HG02970 (cell line): ENCODE results near the gene AKAP6.

ENCODE experiments used
- ATAC-seq: cut with Tn5 transposase; IDR thresholded peaks from one replicate; pipeline ENCODE4 v1.9.1; 2021; ENCODE audit warnings: mild to moderate bottlenecking, moderate library complexity, moderate number of reproducible peaks; ENCODE audit not compliant: unreplicated experiment, low FRiP score

Gene AKAP6

GRCh38 chr14:32692441-32692840 lies 363.3 kb downstream of the AKAP6 start:
- no peak for ATAC-seq

DNA sequence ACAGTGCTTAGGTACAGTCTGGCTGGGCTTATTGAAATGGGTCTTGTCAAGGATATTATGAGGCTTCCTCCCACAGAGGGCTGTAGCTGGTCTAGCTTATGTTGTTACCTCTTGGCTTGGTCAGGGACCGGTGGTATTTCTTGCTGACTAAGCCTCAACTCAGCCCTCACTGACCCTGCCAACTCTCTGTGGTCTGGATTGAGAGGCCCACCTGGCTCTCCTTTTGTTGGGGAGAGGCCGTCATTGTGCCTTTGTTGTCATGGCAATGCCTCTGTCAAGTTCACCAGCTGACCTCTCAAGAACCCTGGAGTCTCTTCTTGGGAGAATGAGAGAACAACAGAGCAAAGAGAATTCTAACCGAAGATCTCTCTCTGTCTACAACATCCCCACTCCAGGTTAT lies 364.0 kb downstream of the AKAP6 start:
- ATAC-seq, result no peak

- ATAC-seq, result no peak
Measured at GRCh38 chr14:32694795-32695449, 365.8 kb downstream of the AKAP6 start.

DNA sequence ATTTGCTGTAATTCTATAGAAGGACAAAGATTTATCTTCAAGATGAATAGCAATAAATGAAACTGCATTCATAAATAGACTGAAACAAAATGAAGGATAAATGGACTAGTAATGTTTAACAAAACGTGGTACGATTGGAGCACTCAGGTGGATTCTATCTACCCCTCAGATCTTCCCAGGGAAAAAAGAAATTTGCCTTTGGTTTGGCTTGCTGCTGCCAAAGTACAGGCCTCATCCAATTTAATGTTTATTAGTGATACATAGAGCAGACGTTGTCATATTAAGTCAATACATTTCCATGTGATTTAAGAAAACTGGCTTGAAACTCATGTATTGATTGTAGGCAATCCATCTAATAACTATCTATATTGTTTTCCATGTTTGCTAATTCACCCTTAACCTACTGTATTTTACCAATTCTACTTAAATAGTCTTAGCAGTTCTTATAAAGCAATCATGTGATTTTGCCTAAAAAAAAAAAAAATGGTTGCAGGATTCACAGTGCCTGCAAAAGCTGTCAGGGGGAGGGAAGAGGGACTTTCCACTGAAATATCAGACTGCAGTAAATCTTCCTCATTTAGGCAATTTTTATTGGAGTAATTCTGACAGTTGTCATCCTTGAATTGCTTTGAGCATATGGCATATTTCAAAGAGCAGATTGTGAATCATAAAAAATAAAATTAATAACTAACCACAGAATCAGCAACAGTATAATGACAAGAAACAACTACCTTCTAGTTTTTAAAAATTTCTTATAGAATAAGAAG lies 367.4 kb downstream of the AKAP6 start:
- ATAC-seq, result no peak

- no peak for ATAC-seq
Measured at GRCh38 chr14:32697114-32697513, 368.0 kb downstream of the AKAP6 start.

GRCh38 chr14:32697704-32698103 lies 368.6 kb downstream of the AKAP6 start:
- ATAC-seq, result no peak

DNA sequence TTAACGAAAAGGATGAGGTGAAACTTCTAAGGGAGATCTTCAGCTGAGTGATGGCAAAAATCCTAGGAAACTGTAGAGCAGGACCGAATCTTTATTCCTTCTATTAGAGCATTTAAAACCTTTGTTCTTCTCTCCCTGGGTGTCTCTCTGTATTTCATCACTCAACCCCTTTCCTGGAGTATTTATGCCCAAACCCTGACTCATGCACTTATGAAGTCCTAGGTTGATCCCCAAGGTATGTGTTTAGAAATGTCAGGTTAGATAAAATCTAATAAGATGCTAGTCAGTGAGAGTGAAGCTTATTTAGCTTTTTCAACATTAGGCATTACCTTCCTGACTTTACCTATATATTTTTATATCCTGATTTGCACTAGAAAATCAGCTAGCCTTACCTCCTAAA lies 369.7 kb downstream of the AKAP6 start:
- no peak for ATAC-seq

DNA sequence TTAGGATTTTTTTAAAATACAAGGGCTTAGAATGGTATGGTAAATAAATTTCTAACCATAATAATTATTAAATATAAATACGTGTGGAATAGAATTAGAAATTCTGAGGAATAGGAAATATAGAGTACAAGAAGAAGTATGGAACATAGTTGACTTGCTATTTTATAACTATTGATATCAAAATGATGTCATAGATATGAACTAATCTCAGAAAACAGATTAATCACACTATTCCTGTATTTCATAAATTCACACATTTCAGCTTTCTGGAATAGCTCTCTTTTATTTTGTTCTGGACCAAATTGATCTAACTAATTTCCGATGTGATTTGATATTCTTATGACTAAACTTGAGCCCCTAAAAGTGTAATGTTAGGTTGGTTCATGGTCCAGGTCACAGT lies 372.4 kb downstream of the AKAP6 start:
- no peak for ATAC-seq

- ATAC-seq, result no peak
Measured at GRCh38 chr14:32702088-32702487, 373.0 kb downstream of the AKAP6 start.

DNA sequence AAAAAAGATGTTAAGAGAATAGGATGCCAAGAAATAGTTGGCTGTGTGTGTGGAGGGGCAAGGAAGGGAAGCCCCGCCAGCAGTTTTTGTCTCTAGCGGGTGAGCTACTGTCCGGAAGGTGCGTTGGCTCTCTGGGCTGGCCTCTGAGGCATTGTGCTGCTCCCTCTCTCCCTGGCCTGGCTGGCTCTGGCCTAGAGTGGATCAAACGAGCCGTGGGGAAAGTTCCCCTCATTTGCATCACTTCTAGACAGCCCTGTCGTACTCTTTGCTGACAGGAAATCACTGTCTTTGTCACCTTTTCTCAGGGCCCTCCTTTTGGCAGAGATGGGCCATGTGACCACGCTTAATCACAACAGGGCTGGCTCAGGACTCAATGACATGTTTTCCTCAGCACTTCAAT lies 373.5 kb downstream of the AKAP6 start:
- ATAC-seq, result no peak

GRCh38 chr14:32703183-32703621 lies 374.1 kb downstream of the AKAP6 start:
- no peak for ATAC-seq

DNA sequence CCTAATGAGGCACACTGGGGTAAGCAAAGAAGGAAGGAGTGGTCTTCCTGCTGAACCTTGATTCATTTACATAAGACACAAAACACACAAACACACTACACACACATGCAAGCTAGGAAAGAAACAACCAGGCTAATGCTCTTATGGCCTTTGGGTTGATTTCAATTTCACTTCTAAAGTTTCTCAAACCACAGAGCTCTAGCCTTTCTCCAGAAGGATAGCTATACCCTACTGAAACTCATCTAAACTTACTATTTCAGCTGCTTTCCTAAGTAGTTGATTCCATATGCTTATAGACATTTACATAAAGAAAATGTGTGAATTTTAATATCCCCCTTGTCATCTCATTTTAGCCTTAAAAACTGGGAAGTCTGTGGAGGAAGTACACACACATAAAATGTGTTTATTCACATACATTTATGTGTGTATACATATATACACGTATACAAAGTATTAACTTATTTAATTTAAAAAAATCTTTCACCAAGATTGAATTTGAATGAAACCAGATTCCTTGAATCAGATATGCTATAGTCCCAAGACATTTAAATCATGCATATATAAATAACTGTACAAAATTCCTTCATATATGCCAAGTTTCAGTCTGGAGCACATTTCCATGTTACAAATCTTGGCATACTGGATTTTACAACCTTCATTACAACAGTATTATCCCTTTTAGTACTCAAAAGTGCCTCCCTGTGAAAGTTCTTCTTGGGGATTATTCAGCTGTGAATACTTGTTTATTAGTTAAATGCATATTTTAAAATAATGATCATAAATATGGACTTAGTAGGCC lies 377.8 kb downstream of the AKAP6 start:
- no peak for ATAC-seq

- ATAC-seq, result no peak
Measured at GRCh38 chr14:32707742-32708500, 378.8 kb downstream of the AKAP6 start.

DNA sequence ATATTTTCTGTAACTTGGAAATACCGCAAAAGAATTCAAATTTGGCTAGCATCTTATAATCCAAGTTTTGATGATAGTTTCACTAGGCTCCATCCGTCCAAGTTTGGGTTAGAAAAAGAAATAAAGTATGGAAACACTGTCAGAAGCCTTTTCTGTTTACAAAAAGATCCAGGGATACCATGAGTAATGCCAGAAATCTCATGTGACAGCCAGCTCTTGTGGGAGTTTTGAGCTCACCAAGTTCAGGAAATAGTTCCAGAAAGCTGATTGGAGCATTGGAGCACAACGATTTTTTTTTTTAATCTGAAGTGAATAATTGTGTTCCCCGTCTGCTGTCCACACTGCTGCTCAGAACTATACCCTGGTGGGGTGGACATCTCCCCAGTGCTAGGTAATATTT lies 379.9 kb downstream of the AKAP6 start:
- no peak for ATAC-seq

DNA sequence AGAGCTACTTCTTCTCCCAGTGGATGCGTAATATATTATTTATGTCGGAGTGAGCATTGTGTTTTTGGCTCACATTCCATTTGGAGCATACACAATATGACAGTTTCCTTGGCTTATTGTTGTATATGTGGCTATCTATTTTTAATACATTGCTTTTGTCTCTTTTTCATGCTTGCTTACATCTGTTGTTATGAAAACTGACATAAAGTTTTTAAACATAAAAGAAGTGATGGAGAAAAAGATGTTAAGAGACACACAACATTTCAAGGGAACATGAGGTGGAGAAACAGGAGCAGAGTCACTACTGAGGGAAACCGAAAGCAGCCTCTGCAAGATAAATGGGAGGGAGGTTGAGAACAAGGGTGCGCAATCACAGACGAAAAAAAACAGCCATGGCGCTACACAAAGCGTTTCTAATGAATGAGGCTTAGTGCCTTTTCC lies 381.2 kb downstream of the AKAP6 start:
- ATAC-seq, result no peak

DNA sequence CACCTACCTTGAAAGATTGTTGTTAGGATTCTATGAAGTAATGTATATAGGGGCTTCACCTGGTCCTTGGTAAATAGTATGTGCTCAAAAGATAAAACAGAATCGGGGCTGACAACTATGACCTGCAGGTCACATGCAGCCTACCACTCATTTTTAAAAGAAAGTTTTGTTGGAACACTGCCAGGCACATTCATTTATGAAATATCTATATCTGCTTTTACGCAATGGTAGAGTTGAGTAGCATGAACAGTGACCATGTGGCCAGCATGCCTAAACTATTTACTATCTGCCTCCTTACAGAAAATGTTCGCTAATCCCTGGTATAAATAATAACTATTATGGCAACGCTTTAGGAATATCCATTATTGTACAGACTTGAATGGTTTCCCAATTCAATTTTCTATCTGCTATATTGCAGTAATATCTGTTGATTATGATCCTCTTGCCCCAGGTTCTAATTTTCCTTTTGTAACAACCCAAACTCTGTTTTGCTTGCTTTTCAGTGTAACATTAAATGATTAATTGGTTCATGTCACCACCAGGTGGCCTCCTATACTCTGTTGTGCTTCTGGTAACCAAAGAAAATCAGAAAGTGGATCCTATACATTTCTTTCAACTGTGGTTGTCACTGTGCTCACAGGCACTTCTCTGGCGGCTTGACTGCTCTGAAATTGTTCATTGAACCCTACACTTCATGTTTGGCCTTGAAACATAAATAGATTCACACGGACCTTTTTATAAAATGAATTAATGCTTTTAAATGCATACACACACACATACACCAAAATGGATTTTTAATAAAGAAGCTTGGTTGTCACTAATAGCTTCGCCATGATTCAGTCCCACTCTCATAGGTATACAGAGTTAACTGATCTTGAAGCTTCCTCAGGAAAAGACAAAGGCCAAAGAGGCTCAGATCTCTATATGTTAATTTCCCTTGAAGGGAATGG lies 381.9 kb downstream of the AKAP6 start:
- no peak for ATAC-seq

GRCh38 chr14:32713856-32714255 lies 384.8 kb downstream of the AKAP6 start:
- ATAC-seq, result no peak

- ATAC-seq, result no peak
Measured at GRCh38 chr14:32719601-32720000, 390.5 kb downstream of the AKAP6 start.

DNA sequence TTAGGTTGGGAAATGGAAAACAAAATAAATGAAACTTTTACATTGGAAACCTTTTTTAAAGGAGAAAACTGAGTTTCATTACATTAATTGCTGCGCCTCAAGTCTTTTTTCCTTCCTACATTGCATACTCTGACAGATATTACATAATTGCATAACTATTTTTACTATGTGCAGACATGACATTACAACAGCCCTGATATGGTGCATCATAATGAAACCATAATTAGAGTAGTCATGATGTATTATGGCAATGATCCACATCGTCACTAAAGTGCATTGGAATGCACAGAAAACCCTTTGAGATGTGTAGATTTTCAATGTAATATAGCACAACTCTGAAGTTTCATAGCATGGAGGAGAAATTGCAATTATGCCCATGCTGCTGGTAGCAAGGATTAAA lies 391.8 kb downstream of the AKAP6 start:
- no peak for ATAC-seq
